HG03571 (cell line): ENCODE results near the gene AP3S2.
"Not testable (repeated sequence)": the region's sequence is repeated elsewhere in the genome, so short reads cannot be mapped to it uniquely, and the experiment has no call there.

Source experiments
- ATAC-seq: cut with Tn5 transposase; IDR thresholded peaks from one replicate; pipeline ENCODE4 v1.9.1; 2021; ENCODE audit not compliant: unreplicated experiment

Gene AP3S2

GRCh38 chr15:89803941-89804800, 89.6 kb downstream of the AP3S2 start:
- no peak for ATAC-seq

- no peak for ATAC-seq
These were observed 90.6 kb downstream of the AP3S2 start for GRCh38 chr15:89802986-89803824.

- ATAC-seq: no peak
These were observed 91.4 kb downstream of the AP3S2 start for GRCh38 chr15:89802231-89802928.

GRCh38 chr15:89801471-89802195, 92.2 kb downstream of the AP3S2 start:
- no peak for ATAC-seq

- no peak for ATAC-seq
These were observed 93.8 kb downstream of the AP3S2 start for GRCh38 chr15:89799918-89800498.

GRCh38 chr15:89799011-89799911, 94.5 kb downstream of the AP3S2 start:
- no peak for ATAC-seq

GRCh38 chr15:89797678-89798201, 96.1 kb downstream of the AP3S2 start:
- no peak for ATAC-seq

GRCh38 chr15:89795996-89796395, 97.8 kb downstream of the AP3S2 start:
- no peak for ATAC-seq

- no peak for ATAC-seq
These were observed 99.1 kb downstream of the AP3S2 start for GRCh38 chr15:89794627-89795241.

- no peak for ATAC-seq
These were observed 101.5 kb downstream of the AP3S2 start for GRCh38 chr15:89792106-89792805.

GRCh38 chr15:89790661-89791060, 103.1 kb downstream of the AP3S2 start:
- ATAC-seq: no peak

- no peak for ATAC-seq
These were observed 103.6 kb downstream of the AP3S2 start for GRCh38 chr15:89790206-89790605.

GRCh38 chr15:89788585-89788984, 105.2 kb downstream of the AP3S2 start:
- ATAC-seq: not testable (repeated sequence)

GRCh38 chr15:89787944-89788343, 105.8 kb downstream of the AP3S2 start:
- ATAC-seq: no peak

- ATAC-seq: no peak
These were observed 108.0 kb downstream of the AP3S2 start for GRCh38 chr15:89785774-89786140.

- ATAC-seq: no peak
These were observed 108.6 kb downstream of the AP3S2 start for GRCh38 chr15:89785064-89785773.

GRCh38 chr15:89784686-89784960, 109.2 kb downstream of the AP3S2 start:
- no peak for ATAC-seq
